ENCODE results near the gene KHK.

DNA sequence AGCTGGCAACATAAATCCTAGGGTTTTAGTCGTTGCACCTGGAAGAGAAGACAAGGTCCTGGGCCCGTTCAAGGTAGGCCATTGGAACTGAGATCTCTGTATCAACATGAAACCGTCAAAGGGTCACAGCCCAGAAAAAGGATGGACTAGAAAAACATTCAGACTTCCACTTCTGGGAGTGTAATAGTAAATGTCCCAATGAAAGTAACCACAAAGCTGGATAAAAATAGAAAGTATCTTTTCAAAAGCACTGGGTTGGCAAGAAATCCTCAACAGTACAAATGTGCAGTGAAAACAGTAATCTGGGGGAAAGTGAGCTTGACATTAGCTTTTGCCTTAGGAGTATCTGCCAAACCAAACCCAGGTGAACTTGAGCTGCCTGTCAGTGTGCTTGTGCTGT is 19.4 kb downstream of the KHK start:
- TF ChIP-seq POLR2AphosphoS5 (IDR thresholded peaks at IDR 0.05; ENCODE audit: borderline replicate concordance, low read depth, low read length) (no peak), FOXP2 (optimal IDR thresholded peaks at IDR 0.05; ENCODE audit: control extremely low read depth, extremely low read length, insufficient read depth) (no peak)
